Activated CD8-positive, alpha-beta T cell treated with anti-CD3 and anti-CD28 coated beads for 36 hours (primary cell): ENCODE measurements around the gene TMEM94. TPM values are rescaled to one million over a fixed set of nuclear protein-coding genes. Genes with fewer than 3 reads are reported as not detected.

ENCODE experiments used
- ATAC-seq: fragments of 200-7000 bp; cut with Tn5 transposase; one replicate; pipeline ENCODE4 v1.10.0; 2021; ENCODE audit warnings: mild to moderate bottlenecking, moderate library complexity
- CTCF ChIA-PET: fragments of 350-600 bp; sonication (Branson Sonifier 250); formaldehyde crosslinking; loops from one replicate; lab custom pipeline; 2021; ENCODE audit warnings: antibody characterized with exemption; lab: Charles Lee
- POLR2A ChIA-PET: fragments of 350-600 bp; sonication (Branson Sonifier 250); formaldehyde crosslinking; loops from one replicate; lab custom pipeline; 2021; ENCODE audit warnings: antibody characterized with exemption; lab: Charles Lee
- DNase-seq: peaks from one replicate; pipeline ENCODE4 v3.0.0-alpha.2; 2020
- H3K27ac Mint-ChIP-seq: one replicate; pipeline ENCODE4 v1.8.0; 2021; ENCODE audit warnings: mild to moderate bottlenecking, mixed read lengths
- H3K27me3 Mint-ChIP-seq: one replicate; pipeline ENCODE4 v1.8.0; 2021; ENCODE audit warnings: mixed read lengths
- H3K36me3 Mint-ChIP-seq: one replicate; pipeline ENCODE4 v1.8.0; 2021; ENCODE audit warnings: low read depth, mixed read lengths
- H3K4me1 Mint-ChIP-seq: one replicate; pipeline ENCODE4 v1.8.0; 2021; ENCODE audit warnings: low read depth, mixed read lengths
- H3K4me3 Mint-ChIP-seq: one replicate; pipeline ENCODE4 v1.8.0; 2021; ENCODE audit warnings: mild to moderate bottlenecking, moderate library complexity, mixed read lengths
- H3K9me3 Mint-ChIP-seq: one replicate; pipeline ENCODE4 v1.8.0; 2021; ENCODE audit warnings: mixed read lengths
- intact Hi-C: fragments of 100-400 bp; cut with micrococcal nuclease; formaldehyde crosslinking; loops from one replicate; pipeline ENCODE4 v1.10.0; 2022
- total RNA-seq, 2 experiments: library from RNA; stranded (reverse); gene quantifications; one replicate each; pipeline ENCODE4 v1.2.3, GENCODE V29; 2021
- TF ChIP-seq, protein P1 (sequence below): fragments of 200-600 bp; IDR thresholded peaks from one replicate; pipeline ENCODE4 v1.8.0; 2022; ENCODE audit warnings: antibody characterized with exemption, mild to moderate bottlenecking

Gene TMEM94
- total RNA-seq, 2 experiments from 2014 or later: 55.3 to 56.4 TPM

DNA sequence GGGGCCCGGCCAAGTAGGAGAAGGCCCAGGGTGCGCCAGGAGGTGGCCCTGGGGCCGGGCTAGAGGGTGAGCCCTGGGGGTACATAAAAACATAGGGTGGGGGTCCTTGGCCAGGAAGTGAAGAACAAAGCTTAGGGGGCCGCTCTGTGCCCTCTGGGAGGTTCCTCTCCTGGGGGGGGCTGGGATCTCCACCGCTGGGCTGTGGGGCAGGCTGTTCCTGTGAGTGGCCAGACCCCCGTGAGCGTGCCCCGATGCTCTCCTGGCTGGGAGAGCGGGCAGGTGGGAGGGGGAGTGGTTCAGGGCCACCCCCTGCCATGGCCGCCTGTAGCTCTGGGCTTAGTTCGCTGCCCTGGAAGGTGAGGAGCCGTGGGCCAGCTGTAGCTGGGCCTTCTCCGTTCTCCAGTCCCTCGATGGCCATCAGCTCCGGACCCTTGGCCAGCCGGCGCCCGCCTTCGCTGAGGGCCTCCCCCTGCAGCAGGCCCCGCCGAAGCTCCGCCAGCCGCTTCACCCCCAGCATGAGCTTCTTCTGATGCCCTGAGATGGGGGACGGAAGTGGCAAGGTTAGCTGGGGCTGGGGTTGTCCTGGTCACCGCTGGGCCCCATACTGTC is 46.4 kb downstream of the TMEM94 start:
- Mint-ChIP-seq H3K27me3 (no peaks in the 10 kb centered on the region), H3K9me3 (no peaks in the 10 kb centered on the region), H3K4me3 (no peak overlapping the region), H3K27ac (no peak overlapping the region), H3K36me3 (peaks cover 4% of the 10 kb centered on the region), H3K4me1 (peaks cover 3% of the 10 kb centered on the region)
- ChIA-PET POLR2A (interaction anchor here (1.4 kb wide), 1 partner anchor 14 kb away, joined by 4 read pairs; the partner anchor contains the start of gene TSEN54), CTCF (interaction anchor here (0.6 to 1.3 kb wide), 5 partner anchors 14 to 76 kb away, joined by 3 to 4 read pairs (median 3); partner anchors contain the start of gene TSEN54)
- DNase-seq (no peak), ATAC-seq (no peak)
- TF ChIP-seq, protein P1, sequence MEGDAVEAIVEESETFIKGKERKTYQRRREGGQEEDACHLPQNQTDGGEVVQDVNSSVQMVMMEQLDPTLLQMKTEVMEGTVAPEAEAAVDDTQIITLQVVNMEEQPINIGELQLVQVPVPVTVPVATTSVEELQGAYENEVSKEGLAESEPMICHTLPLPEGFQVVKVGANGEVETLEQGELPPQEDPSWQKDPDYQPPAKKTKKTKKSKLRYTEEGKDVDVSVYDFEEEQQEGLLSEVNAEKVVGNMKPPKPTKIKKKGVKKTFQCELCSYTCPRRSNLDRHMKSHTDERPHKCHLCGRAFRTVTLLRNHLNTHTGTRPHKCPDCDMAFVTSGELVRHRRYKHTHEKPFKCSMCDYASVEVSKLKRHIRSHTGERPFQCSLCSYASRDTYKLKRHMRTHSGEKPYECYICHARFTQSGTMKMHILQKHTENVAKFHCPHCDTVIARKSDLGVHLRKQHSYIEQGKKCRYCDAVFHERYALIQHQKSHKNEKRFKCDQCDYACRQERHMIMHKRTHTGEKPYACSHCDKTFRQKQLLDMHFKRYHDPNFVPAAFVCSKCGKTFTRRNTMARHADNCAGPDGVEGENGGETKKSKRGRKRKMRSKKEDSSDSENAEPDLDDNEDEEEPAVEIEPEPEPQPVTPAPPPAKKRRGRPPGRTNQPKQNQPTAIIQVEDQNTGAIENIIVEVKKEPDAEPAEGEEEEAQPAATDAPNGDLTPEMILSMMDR: no peak
- intact Hi-C loops: no loop called here

DNA sequence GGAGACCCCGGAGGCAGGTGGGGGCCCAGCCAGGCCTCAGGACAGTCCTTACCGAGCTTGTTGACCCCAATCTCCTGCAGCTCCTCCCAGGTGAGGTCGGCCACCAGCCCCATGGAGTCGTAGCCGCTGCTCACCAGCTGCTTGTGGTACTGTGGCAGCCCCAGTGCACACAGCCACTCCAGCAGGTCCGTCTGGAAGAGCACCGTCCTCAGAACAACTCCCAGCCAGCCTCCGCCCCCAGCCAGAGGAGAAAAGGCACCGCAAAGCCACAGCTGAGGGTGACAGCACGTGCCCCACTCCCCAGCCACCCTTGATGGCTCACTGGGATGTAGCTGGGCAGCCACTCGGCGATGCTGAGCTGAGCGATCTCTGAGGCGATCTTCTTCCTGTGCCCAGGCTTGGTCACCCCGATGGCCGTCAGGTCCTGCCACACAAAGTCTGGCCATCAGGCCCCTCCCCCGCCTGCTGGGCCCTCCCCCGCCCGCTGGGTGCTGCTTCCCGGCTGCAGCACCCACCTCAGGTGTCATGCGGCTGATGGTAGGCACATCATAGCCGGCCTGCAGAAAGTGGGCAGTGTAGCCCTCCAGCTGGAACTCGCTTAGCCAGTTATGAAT is 47.0 kb downstream of the TMEM94 start:
- ChIA-PET CTCF (interaction anchor here (0.6 to 2.0 kb wide), 8 partner anchors 13 to 130 kb away, joined by 3 to 4 read pairs (median 3); partner anchors contain the start of genes SMIM5 and TSEN54), POLR2A (interaction anchor here (1.4 kb wide), 1 partner anchor 13 kb away, joined by 4 read pairs; the partner anchor contains the start of gene TSEN54)
- Mint-ChIP-seq H3K36me3 (peaks cover 4% of the 10 kb centered on the region), H3K4me1 (no peaks in the 10 kb centered on the region), H3K4me3 (no peak overlapping the region), H3K27ac (no peak overlapping the region), H3K27me3 (no peaks in the 10 kb centered on the region), H3K9me3 (no peaks in the 10 kb centered on the region)
- DNase-seq (no peak), ATAC-seq (no peak)
- intact Hi-C loops: no loop called here
- TF ChIP-seq, protein P1: no peak

DNA sequence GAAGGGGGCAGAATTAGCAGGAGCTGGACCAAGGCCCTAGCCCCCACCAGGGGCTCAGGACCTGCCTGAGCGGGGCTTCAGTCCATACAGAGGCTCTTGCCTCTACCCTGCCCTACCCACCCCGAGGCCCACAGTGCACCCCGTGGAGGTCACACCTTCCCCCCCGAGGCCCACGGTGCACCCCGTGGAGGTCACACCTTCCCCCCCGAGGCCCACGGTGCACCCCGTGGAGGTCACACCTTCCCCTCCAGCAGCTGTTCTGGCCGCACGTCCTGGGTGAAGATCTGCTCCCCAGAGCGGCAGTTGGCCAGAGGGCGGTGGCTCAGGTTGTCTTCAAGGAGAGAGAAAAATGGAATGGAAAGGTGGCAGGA is 47.5 kb downstream of the TMEM94 start:
- no peak overlapping the region for H3K4me3 Mint-ChIP-seq
- H3K36me3 Mint-ChIP-seq: no peaks in the 10 kb centered on the region
- no peaks in the 10 kb centered on the region for H3K9me3 Mint-ChIP-seq
- ChIA-PET CTCF (interaction anchor here (0.7 to 2.0 kb wide), 6 partner anchors 12 to 129 kb away, joined by 3 to 4 read pairs (median 3); partner anchors contain the start of genes SMIM5 and TSEN54), POLR2A (interaction anchor here (1.4 kb wide), 1 partner anchor 13 kb away, joined by 4 read pairs; the partner anchor contains the start of gene TSEN54)
- TF ChIP-seq, protein P1: no peak
- ATAC-seq (peak; percentile 7), DNase-seq (no peak)
- no peaks in the 10 kb centered on the region for H3K27me3 Mint-ChIP-seq
- no peaks in the 10 kb centered on the region for H3K4me1 Mint-ChIP-seq
- intact Hi-C loops: no loop called here
- no peak overlapping the region for H3K27ac Mint-ChIP-seq

DNA sequence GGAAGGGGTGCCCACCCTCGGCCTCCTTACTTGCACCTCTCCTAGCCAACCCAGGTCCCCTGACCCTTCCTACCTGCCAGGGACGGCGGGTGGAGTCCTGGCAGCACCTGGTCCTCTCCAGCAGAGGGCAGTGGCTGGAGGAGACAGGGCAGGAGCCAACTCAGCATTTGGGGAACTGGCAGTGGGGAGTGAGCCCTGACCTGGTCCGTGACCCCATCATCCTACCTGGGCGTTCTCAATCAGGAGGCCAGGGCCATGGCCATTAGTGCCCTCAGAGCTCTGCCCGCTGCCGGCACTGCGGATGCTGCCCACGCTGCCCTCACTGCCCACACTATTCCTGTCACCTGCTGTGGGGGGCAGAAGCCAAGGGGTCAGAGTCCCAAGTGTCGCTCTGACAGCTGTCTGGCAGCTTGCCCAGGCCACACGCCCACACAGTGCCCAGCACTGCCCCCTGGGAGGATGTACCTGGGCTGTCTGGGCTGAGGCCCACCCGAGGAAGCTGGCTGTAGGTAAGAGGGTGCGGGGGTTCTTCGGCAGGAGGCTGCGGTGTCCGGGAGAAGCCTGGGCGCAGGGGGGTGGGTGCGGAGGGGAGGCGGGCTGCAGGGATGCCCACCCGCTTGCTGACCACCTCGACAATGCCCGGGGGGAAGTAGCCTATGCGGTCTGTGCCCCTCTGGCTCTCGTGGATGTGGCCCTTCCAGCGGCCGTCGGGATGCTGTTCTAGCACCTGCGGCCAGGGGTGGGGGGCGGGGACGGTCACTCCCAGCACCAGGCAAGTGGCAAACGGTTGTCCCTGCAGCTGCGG is 48.1 kb downstream of the TMEM94 start:
- no peaks in the 10 kb centered on the region for H3K9me3 Mint-ChIP-seq
- POLR2A ChIA-PET: interaction anchor here (1.4 to 2.0 kb wide), 2 partner anchors 12 kb away, joined by 4 to 6 read pairs; partner anchors contain the start of gene TSEN54
- intact Hi-C loops: no loop called here

More for the DNA sequence above, 48.1 kb downstream of the TMEM94 start:
- TF ChIP-seq, protein P1: peak; percentile 58
- Mint-ChIP-seq H3K27me3 (no peaks in the 10 kb centered on the region), H3K36me3 (no peaks in the 10 kb centered on the region), H3K4me3 (no peak overlapping the region), H3K4me1 (no peaks in the 10 kb centered on the region), H3K27ac (no peak overlapping the region)
- ATAC-seq (peak; percentile 81), DNase-seq (peak; percentile 49)
- CTCF ChIA-PET: interaction anchor here (0.7 to 2.0 kb wide), 4 partner anchors 14 to 129 kb away, joined by 3 to 4 read pairs (median 4); partner anchors contain the start of gene SMIM5
